Sigmoid colon (tissue), 4 donors: ENCODE results near the gene ETNPPL.

Experiments used
- CTCF ChIP-seq, 4 experiments: fragments of 450-650 bp in 3 of 4; fragments of 200-600 bp in 1 of 4; IDR thresholded peaks; one replicate each; pipeline ENCODE4 v1.5.1; 2016 to 2019; ENCODE audit warnings: antibody characterized with exemption in 4 of 4, mild to moderate bottlenecking in 3 of 4, moderate library complexity in 2 of 4
- EP300 ChIP-seq, 4 donors: sonication (generic); formaldehyde crosslinking; IDR thresholded peaks; one replicate each; pipeline ENCODE4 v1.6.1; 2017; ENCODE audit warnings: antibody characterized with exemption in 4 of 4

- TF ChIP-seq CTCF (IDR thresholded peaks at IDR 0.05), result no peak
- no peak for TF ChIP-seq EP300 (IDR thresholded peaks at IDR 0.05)
Observed at GRCh38 chr4:108717386-108717785, 45.5 kb downstream of the ETNPPL start.
